ENCODE data around the gene PHACTR1.

PHACTR1 gene

GRCh38 chr6:13105139-13105538, 388.6 kb downstream of the PHACTR1 start:
- H3K9me3 ChIP-seq (ENCODE audit: control insufficient read depth in 5 of 5, low read length in 5 of 5): peaks cover 0 to 3% (median under 1%) of the 10 kb centered on the region in 5 donors
- no peaks in the 10 kb centered on the region for H3K36me3 ChIP-seq (ENCODE audit: control insufficient read depth in 5 of 5, insufficient read depth in 5 of 5, low read length in 5 of 5)
- no peak overlapping the region for H3K27ac ChIP-seq (ENCODE audit: low read depth, low read length)
- peaks cover 0 to 3% (median 0%) of the 10 kb centered on the region in 5 donors for H3K4me1 ChIP-seq (ENCODE audit: control insufficient read depth in 5 of 5, insufficient read depth in 5 of 5, low read length in 5 of 5)
- H3K27me3 ChIP-seq (ENCODE audit: control insufficient read depth in 5 of 5, insufficient read depth in 4 of 5, low read length in 5 of 5): no peaks in the 10 kb centered on the region
- H3K9ac ChIP-seq (ENCODE audit: low read length in 5 of 5): no peak overlapping the region
- H3K4me3 ChIP-seq (ENCODE audit: low read depth in 1 of 5, low read length in 5 of 5): no peak overlapping the region

GRCh38 chr6:13112921-13113320, 396.4 kb downstream of the PHACTR1 start:
- Histone ChIP-seq H3K36me3 (ENCODE audit: control insufficient read depth in 5 of 5, insufficient read depth in 5 of 5, low read length in 5 of 5) (no peaks in the 10 kb centered on the region), H3K9ac (ENCODE audit: low read length in 5 of 5) (no peak overlapping the region), H3K9me3 (ENCODE audit: control insufficient read depth in 5 of 5, low read length in 5 of 5) (peaks cover 0 to 7% (median 6%) of the 10 kb centered on the region in 5 donors), H3K27me3 (ENCODE audit: control insufficient read depth in 5 of 5, insufficient read depth in 4 of 5, low read length in 5 of 5) (no peaks in the 10 kb centered on the region), H3K27ac (ENCODE audit: low read depth, low read length) (no peak overlapping the region), H3K4me1 (ENCODE audit: control insufficient read depth in 5 of 5, insufficient read depth in 5 of 5, low read length in 5 of 5) (no peaks in the 10 kb centered on the region), H3K4me3 (ENCODE audit: low read depth in 1 of 5, low read length in 5 of 5) (no peak overlapping the region)

- Histone ChIP-seq H3K27me3 (ENCODE audit: control insufficient read depth in 5 of 5, insufficient read depth in 4 of 5, low read length in 5 of 5) (no peaks in the 10 kb centered on the region), H3K4me3 (ENCODE audit: low read depth in 1 of 5, low read length in 5 of 5) (no peak overlapping the region), H3K4me1 (ENCODE audit: control insufficient read depth in 5 of 5, insufficient read depth in 5 of 5, low read length in 5 of 5) (no peaks in the 10 kb centered on the region), H3K27ac (ENCODE audit: low read depth, low read length) (no peak overlapping the region), H3K9me3 (ENCODE audit: control insufficient read depth in 5 of 5, low read length in 5 of 5) (peaks cover 0 to 7% (median 6%) of the 10 kb centered on the region in 5 donors), H3K9ac (ENCODE audit: low read length in 5 of 5) (no peak overlapping the region), H3K36me3 (ENCODE audit: control insufficient read depth in 5 of 5, insufficient read depth in 5 of 5, low read length in 5 of 5) (no peaks in the 10 kb centered on the region)
Observed at GRCh38 chr6:13113376-13113775, 396.8 kb downstream of the PHACTR1 start.

- no peak overlapping the region for H3K9ac ChIP-seq (ENCODE audit: low read length in 5 of 5)
- no peak overlapping the region for H3K27ac ChIP-seq (ENCODE audit: low read depth, low read length)
- H3K4me1 ChIP-seq (ENCODE audit: control insufficient read depth in 5 of 5, insufficient read depth in 5 of 5, low read length in 5 of 5): no peaks in the 10 kb centered on the region
Observed at GRCh38 chr6:13113981-13114593, 397.5 kb downstream of the PHACTR1 start.

GRCh38 chr6:13116155-13116554, 399.6 kb downstream of the PHACTR1 start:
- H3K27ac ChIP-seq (ENCODE audit: low read depth, low read length): no peak overlapping the region
- no peaks in the 10 kb centered on the region for H3K36me3 ChIP-seq (ENCODE audit: control insufficient read depth in 5 of 5, insufficient read depth in 5 of 5, low read length in 5 of 5)
- H3K27me3 ChIP-seq (ENCODE audit: control insufficient read depth in 5 of 5, insufficient read depth in 4 of 5, low read length in 5 of 5): no peaks in the 10 kb centered on the region
- H3K4me1 ChIP-seq (ENCODE audit: control insufficient read depth in 5 of 5, insufficient read depth in 5 of 5, low read length in 5 of 5): no peaks in the 10 kb centered on the region
- H3K4me3 ChIP-seq (ENCODE audit: low read depth in 1 of 5, low read length in 5 of 5): no peak overlapping the region
- no peaks in the 10 kb centered on the region for H3K9me3 ChIP-seq (ENCODE audit: control insufficient read depth in 5 of 5, low read length in 5 of 5)
- H3K9ac ChIP-seq (ENCODE audit: low read length in 5 of 5): no peak overlapping the region

More at GRCh38 chr6:13113981-13114593, 397.5 kb downstream of the PHACTR1 start:
- Histone ChIP-seq H3K27me3 (ENCODE audit: control insufficient read depth in 5 of 5, insufficient read depth in 4 of 5, low read length in 5 of 5) (no peaks in the 10 kb centered on the region), H3K4me3 (ENCODE audit: low read depth in 1 of 5, low read length in 5 of 5) (no peak overlapping the region), H3K9me3 (ENCODE audit: control insufficient read depth in 5 of 5, low read length in 5 of 5) (peaks cover 0 to 7% (median 6%) of the 10 kb centered on the region in 5 donors), H3K36me3 (ENCODE audit: control insufficient read depth in 5 of 5, insufficient read depth in 5 of 5, low read length in 5 of 5) (no peaks in the 10 kb centered on the region)

- no peaks in the 10 kb centered on the region for H3K4me1 ChIP-seq (ENCODE audit: control insufficient read depth in 5 of 5, insufficient read depth in 5 of 5, low read length in 5 of 5)
- no peak overlapping the region for H3K9ac ChIP-seq (ENCODE audit: low read length in 5 of 5)
- no peak overlapping the region for H3K4me3 ChIP-seq (ENCODE audit: low read depth in 1 of 5, low read length in 5 of 5)
- no peaks in the 10 kb centered on the region for H3K27me3 ChIP-seq (ENCODE audit: control insufficient read depth in 5 of 5, insufficient read depth in 4 of 5, low read length in 5 of 5)
- H3K9me3 ChIP-seq (ENCODE audit: control insufficient read depth in 5 of 5, low read length in 5 of 5): no peaks in the 10 kb centered on the region
- H3K36me3 ChIP-seq (ENCODE audit: control insufficient read depth in 5 of 5, insufficient read depth in 5 of 5, low read length in 5 of 5): no peaks in the 10 kb centered on the region
- no peak overlapping the region for H3K27ac ChIP-seq (ENCODE audit: low read depth, low read length)
Observed at GRCh38 chr6:13117570-13117969, 401.0 kb downstream of the PHACTR1 start.

GRCh38 chr6:13119549-13119948, 403.0 kb downstream of the PHACTR1 start:
- Histone ChIP-seq H3K27me3 (ENCODE audit: control insufficient read depth in 5 of 5, insufficient read depth in 4 of 5, low read length in 5 of 5) (no peaks in the 10 kb centered on the region), H3K4me1 (ENCODE audit: control insufficient read depth in 5 of 5, insufficient read depth in 5 of 5, low read length in 5 of 5) (no peaks in the 10 kb centered on the region), H3K9me3 (ENCODE audit: control insufficient read depth in 5 of 5, low read length in 5 of 5) (no peaks in the 10 kb centered on the region), H3K27ac (ENCODE audit: low read depth, low read length) (no peak overlapping the region), H3K4me3 (ENCODE audit: low read depth in 1 of 5, low read length in 5 of 5) (no peak overlapping the region), H3K36me3 (ENCODE audit: control insufficient read depth in 5 of 5, insufficient read depth in 5 of 5, low read length in 5 of 5) (no peaks in the 10 kb centered on the region), H3K9ac (ENCODE audit: low read length in 5 of 5) (no peak overlapping the region)

GRCh38 chr6:13120483-13121482, 404.2 kb downstream of the PHACTR1 start:
- no peak overlapping the region for H3K9ac ChIP-seq (ENCODE audit: low read length in 5 of 5)
- no peaks in the 10 kb centered on the region for H3K9me3 ChIP-seq (ENCODE audit: control insufficient read depth in 5 of 5, low read length in 5 of 5)
- no peak overlapping the region for H3K4me3 ChIP-seq (ENCODE audit: low read depth in 1 of 5, low read length in 5 of 5)
- no peaks in the 10 kb centered on the region for H3K27me3 ChIP-seq (ENCODE audit: control insufficient read depth in 5 of 5, insufficient read depth in 4 of 5, low read length in 5 of 5)
- H3K27ac ChIP-seq (ENCODE audit: low read depth, low read length): no peak overlapping the region
- no peaks in the 10 kb centered on the region for H3K36me3 ChIP-seq (ENCODE audit: control insufficient read depth in 5 of 5, insufficient read depth in 5 of 5, low read length in 5 of 5)
- no peaks in the 10 kb centered on the region for H3K4me1 ChIP-seq (ENCODE audit: control insufficient read depth in 5 of 5, insufficient read depth in 5 of 5, low read length in 5 of 5)

- Histone ChIP-seq H3K4me1 (ENCODE audit: control insufficient read depth in 5 of 5, insufficient read depth in 5 of 5, low read length in 5 of 5) (no peaks in the 10 kb centered on the region), H3K4me3 (ENCODE audit: low read depth in 1 of 5, low read length in 5 of 5) (no peak overlapping the region), H3K27ac (ENCODE audit: low read depth, low read length) (no peak overlapping the region), H3K9ac (ENCODE audit: low read length in 5 of 5) (no peak overlapping the region), H3K27me3 (ENCODE audit: control insufficient read depth in 5 of 5, insufficient read depth in 4 of 5, low read length in 5 of 5) (no peaks in the 10 kb centered on the region), H3K9me3 (ENCODE audit: control insufficient read depth in 5 of 5, low read length in 5 of 5) (peaks cover 0 to 3% (median 0%) of the 10 kb centered on the region in 5 donors), H3K36me3 (ENCODE audit: control insufficient read depth in 5 of 5, insufficient read depth in 5 of 5, low read length in 5 of 5) (no peaks in the 10 kb centered on the region)
Observed at GRCh38 chr6:13124131-13124530, 407.6 kb downstream of the PHACTR1 start.

- peaks cover 0 to 3% (median 0%) of the 10 kb centered on the region in 5 donors for H3K9me3 ChIP-seq (ENCODE audit: control insufficient read depth in 5 of 5, low read length in 5 of 5)
- no peaks in the 10 kb centered on the region for H3K4me1 ChIP-seq (ENCODE audit: control insufficient read depth in 5 of 5, insufficient read depth in 5 of 5, low read length in 5 of 5)
- no peak overlapping the region for H3K27ac ChIP-seq (ENCODE audit: low read depth, low read length)
- no peak overlapping the region for H3K9ac ChIP-seq (ENCODE audit: low read length in 5 of 5)
- no peak overlapping the region for H3K4me3 ChIP-seq (ENCODE audit: low read depth in 1 of 5, low read length in 5 of 5)
- no peaks in the 10 kb centered on the region for H3K36me3 ChIP-seq (ENCODE audit: control insufficient read depth in 5 of 5, insufficient read depth in 5 of 5, low read length in 5 of 5)
- H3K27me3 ChIP-seq (ENCODE audit: control insufficient read depth in 5 of 5, insufficient read depth in 4 of 5, low read length in 5 of 5): no peaks in the 10 kb centered on the region
Observed at GRCh38 chr6:13125841-13126240, 409.3 kb downstream of the PHACTR1 start.
